Measurements from ENCODE around the gene C17orf107.

- TF ChIP-seq CTCF (IDR thresholded peaks at IDR 0.05) (no peak), POLR2A (IDR thresholded peaks at IDR 0.05) (no peak)
Observed at GRCh38 chr17:4887581-4887980, 11.8 kb upstream of the C17orf107 start.

Data from body of pancreas (tissue), 4 donors.